HTERT RPE-1 (cell line): ENCODE measurements around the gene CISD3.

Experiments
- in situ Hi-C: fragments of 300-500 bp; cut with MboI; formaldehyde crosslinking; loops from 4 replicates; pipeline ENCODE4 v1.14.3; 2020; ENCODE audit warnings: low sequenced_read_pairs

The CISD3 gene, protein sequence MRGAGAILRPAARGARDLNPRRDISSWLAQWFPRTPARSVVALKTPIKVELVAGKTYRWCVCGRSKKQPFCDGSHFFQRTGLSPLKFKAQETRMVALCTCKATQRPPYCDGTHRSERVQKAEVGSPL

DNA sequence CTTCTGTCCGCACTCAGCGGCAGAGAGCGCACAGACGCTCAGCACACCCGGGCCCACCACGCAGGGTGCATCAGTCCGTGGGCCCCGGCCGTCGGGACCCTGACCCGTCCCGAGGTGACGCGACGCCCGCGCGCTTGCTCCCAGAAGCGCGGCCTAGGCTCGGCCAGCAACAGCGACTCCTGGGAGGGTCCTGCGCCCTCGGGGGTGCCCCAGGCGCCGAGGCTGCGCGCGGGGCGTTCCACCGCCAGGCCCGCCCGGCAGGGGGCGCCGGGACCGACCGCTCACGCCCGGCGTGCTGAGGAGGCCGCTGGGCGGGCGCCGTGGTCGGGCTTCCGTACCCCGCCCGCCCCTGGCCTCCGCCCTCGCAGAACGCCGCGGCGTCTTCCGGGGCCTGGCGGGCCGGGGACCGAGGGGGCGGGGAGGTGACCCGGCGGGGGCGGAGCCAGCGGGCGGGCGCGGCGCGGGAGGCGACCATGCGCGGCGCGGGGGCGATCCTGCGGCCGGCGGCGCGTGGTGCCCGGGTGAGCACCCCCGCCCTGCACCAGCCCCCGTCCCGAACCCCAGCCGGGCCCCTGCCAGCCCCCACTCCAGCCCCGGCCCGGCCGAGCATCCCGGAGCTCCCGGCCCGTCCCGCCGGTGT lies at the start of gene CISD3:
CISD3 (plus strand) TSS at position 456 of the 640 bp plus-strand sequence; CDS start at position 474, 18 bp downstream.
- in situ Hi-C loops: no loop called here

DNA sequence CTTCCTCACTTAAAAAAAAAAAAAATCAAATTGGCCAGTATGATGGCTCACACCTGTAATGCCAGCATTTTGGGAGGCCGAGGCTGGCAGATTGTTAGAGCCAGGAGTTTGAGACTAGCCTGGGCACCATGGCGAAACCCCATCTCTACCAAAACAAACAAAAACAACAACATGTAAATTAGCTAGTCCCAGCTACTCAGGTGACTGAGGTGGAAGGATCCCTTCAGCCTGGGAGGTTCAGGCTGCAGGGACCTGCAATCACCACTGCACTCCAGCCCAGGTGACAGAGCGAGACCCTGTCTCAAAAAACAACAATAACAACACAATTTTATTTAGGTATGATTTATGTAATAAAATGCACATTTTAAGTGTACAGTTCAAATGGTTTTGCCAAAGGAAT lies 49.0 kb upstream of the CISD3 start:
- in situ Hi-C loops: no loop called here

DNA sequence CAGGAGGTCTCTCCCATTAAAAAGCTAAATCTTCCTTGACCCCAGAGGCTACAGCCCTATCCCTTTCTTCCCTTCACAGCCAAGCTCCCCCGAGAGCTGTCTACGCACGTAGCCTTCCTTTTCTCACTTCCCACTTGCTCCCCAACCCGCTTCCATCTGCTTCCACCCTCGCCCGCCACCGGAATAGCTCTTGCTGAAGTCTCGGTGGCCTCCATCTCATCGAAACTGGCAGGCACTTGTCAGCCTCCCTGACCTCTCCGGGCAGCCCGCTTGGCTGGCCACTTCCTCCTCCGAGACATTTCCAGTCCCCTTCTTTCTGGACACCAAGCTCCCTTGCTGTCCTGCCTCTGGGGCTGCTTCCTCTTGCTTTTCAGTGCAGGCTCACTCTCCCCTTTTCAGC lies 44.6 kb upstream of the CISD3 start:
- in situ Hi-C loops: no loop called here

DNA sequence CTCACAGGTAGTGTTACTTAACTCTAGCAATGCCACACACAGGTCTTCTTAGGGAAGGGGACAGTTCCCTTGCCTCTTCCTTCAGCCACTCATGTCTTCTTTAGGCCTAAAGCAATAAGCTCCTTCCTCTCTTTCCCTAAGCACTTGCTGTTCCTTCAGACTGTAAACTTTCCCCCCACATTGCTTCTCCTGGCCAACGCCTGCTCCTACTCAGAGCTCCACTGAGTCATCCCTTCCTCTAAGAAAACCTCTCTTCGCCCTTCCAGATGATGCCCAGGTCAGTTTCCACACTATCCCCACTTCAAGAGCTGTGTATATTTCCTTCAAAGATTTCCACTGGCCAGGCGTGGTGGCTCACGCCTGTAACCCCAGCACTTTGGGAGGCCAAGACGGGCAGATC lies 42.9 kb upstream of the CISD3 start:
- in situ Hi-C loops: no loop called here

DNA sequence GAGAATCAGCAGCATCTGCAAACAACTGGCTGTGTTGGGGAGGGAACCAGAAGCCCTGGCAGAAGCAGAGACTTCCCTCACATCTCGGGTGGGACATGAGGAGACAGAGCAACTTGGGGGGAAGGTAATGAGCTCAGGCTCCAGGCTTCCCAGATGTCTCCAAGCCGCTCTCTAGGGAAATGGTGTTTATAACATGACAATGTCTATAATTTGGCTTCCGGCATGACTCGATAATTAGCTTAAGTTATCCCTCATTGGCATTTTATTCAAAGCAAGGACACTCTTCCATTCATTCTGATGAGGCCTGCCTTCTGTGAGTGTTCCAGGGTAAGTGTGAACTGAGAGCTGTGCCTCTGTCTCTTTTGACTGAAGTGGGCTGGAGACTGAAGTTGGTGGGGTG lies 39.8 kb upstream of the CISD3 start:
- in situ Hi-C loops: no loop called here

DNA sequence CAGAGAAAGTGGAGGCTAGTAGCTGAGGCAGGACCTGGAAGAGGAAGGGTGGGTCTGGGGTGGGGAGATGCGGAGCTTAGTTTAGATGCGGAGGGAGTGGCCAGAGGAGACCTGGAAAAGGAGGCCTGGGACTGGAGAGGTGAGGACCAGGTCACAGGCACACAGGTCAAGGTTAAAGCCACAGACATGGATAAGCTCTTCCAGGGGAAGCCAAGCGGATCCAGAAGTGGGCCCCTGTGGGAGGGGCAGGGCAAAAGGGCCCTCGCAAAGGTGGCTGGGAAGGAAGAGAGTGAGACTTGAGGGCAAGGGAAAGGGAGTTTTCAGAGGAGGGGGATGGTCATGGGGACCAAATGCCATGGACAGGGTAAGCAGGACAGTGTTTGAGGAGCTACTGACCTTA lies 39.0 kb upstream of the CISD3 start:
- in situ Hi-C loops: no loop called here

DNA sequence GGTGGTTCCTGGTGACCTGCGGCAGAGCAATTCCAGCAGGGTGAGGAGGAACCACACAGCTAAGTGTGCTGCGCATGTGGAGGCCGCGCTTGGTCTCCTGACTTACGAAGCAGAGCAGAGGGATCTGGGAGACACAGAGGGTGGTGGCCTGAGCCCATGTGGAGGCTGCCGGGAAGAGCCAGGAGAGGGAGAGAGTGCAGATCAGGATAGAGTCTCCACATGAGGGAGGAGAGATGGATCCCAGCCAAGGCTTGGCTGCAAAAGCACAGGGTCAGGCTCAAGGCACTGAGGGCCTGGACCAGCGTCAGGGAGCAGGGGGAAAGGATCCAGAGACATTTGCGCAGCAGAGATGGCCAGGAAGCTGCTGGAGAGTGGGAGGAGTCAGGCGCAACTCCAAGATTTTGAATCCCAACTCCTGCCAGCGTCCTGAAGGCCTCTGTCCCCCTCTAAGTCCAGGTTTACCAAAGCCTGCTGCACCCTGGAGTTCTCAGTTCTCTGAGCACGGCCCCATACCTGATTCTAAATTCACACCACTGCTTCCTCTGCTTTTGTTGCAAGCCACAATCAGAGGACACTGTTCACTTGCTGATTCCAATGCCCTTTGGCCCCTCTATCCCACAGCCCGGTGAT lies 36.3 kb upstream of the CISD3 start:
- in situ Hi-C loops: no loop called here

DNA sequence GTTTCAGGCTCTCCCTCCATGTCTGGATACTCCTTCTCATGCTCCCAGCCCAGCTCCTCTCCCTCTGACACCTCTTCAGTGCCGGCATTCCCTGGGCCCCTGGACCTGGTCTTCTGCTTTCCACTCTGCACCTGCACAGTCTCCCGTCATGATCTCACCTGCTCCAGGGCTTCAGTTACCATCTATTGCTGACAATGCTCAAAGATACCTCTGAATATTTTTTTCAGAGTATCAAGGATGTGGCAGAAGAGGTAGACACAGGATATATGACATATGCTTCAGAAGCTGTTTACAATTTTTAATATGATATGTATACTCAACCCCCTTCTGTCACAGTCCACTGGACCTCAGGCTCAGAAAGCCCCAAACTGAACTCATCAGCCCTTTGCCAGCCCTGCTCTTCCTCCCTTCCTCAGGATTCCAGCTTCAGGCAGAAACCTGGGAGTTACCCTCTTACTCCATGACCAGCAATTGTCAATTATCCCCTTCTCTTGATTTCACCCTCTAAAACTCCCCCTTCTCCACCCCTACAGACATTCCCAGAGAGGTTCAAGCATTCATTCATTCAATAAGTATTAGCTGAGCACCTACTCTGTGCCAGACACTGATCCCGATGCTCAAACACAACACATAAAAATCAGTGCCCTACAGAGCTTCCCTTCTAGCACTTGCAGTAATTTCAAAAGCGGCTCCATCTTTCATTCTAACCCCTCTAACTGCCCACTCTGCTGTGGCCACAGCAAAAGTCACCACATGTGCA lies 32.9 kb upstream of the CISD3 start:
- in situ Hi-C loops: no loop called here

DNA sequence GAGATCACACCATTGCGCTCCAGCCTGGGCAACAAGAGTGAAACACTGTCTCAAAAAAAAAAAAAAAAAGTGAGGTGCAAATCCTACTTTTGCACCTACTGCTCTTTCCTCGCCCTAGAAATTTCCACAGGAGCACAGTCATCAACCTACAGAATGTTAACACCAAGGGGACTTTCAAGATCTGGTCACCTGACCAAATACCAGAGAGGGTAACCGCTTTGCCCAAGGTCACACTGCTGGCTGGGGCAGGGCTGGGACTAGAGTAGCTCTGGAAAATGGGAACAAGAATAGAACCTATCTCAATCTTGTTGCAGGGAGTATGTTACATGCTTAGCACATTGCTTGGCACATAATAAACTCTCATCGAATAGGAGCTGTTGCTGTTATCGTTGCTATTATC lies 31.4 kb upstream of the CISD3 start:
- in situ Hi-C loops: no loop called here

DNA sequence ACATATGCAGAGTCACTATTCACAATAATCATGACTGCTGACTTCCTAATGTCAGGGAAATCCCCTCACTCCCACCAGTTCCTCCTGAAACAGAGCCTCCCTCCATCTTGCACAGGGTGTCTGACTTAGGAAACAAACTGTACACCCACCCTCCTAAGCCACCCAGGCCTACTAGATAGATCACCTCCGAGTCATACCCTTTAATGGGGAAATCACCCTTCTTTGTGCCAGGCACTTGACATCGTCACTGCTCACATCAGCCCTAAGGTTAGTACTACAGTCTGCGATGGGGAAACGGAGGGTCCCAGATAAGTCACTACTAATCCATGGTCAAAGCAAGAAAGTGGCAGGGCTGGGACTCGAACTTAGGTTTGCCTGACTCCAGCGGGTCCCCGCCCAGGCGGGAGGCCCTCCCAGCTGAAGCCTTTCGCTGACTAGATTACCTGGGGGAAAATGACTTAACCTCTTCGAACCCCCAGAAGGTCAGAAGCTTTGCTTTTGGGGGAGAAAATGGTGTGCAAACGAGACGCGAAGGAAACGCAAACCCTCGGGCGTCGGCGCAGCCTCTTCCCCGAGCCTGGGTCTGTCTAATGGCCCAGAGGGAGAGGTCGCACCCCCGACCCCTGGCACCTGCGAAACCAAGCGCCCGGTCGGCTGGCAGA lies 28.5 kb upstream of the CISD3 start:
- in situ Hi-C loops: no loop called here

DNA sequence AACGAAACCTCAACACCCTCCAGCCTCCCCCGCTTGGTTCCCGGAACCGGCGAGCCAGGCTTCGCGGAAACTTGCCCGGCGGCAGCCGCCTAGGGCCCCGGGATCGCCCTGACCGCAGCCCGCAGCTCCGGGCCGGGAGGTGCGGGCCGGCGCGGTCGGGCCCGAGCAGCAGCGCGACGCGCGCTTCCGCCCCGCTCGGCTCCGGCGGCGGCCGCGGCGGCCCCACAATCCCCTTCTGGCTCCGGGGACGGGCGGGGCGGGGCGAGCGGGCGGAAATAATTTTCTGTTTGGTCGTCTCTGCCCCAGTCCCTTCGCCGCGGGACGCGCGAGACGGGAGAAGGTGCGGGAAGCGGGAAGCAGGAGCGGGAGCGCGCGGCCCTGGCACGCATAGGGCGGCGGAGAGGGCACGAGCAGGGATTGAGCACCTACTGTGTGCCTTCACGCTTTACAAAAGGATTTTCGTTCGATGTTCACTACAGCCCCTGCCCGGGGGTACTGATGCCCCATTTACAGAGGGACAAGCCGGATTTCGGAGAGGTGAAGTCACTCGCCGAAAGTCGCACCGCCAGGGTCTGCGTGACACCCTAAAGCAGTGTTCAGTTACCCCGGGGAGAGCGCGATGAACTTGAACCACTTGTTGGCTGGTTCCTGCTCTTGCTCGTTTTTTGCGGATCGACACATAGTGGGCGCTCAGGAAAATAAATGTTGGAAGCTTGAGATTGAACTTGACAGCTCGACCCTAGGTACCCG lies 27.8 kb upstream of the CISD3 start:
- in situ Hi-C loops: no loop called here

DNA sequence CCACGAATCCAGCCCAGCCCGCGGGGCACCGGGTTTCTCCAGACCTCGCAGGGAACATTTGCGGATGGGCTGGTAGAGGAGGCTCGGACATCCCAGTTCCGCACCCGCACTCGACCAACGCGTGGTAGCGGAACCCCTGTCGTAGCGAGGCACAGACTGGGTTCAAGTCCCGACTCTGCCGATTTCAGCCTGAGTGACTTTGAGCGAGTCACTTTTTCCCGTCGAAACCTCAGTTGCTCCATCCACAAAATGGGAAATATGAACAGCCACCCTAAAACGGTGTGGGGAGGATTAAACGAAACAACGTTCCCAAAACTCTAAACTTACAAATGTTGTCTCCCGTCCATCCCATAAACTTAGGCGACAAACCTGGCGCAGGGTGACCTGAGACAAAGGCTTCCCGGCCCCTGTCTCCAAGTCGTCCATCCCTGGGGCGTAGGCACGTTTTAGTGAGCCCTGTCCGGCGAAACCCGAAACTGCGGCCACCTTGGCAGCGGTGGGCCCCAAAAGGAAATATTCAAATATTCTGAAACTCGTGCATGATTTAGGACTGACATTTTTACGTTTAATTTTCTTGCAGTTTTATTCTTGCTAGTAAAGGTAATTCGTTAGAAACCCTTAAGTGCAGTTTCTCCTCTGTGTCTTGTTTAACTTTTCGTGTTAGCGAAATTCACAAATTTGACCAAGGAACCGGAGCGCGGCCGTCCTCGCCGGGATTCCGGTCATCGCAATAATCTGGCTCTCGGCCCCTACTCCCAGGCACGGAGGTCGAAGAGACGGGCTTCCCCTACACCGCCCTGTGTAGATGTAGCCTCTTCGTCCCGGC lies 27.0 kb upstream of the CISD3 start:
- in situ Hi-C loops: no loop called here

DNA sequence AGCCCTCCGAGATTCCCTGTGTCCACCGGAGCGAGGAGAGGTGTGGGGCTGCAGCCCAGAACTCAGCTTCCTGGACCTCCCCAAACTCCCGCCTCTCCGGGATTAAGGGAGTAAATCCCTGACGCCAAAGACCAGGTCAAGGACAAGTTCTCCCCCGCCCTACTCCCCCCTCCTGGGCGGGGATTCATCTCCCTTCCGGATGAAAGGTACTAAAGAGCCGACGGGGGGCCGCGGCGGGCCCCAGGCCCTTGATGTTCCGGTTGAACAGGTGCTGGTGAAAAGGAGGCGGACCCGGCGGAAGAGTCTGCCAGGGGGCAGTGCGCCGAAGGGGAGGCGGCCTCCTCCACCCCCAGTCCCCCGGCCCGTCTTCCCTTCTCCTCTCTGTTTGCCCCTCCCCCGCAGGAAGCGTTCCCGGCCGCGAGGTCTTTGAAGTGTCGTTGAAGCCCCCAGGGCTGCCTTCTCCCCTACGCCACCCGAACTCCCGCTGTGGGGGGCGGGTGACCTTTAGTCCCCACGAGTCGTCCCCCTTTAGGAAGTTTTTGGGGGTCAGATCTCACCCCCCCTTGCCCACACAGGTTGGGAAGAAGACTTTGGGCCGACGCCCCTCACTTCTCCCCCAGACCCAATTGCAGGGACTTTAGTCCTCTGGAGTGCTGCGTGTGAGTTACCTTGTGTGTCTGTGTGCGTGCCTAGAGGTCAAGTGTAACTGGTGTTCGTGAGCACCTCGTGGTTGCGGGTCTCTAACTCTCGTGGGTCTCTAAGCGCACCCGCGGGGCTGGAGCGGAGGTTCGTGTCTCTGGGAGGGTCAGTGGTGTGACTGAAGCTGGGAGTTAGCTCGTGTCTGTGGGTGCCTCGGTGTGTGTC lies 26.2 kb upstream of the CISD3 start:
- in situ Hi-C loops: no loop called here

DNA sequence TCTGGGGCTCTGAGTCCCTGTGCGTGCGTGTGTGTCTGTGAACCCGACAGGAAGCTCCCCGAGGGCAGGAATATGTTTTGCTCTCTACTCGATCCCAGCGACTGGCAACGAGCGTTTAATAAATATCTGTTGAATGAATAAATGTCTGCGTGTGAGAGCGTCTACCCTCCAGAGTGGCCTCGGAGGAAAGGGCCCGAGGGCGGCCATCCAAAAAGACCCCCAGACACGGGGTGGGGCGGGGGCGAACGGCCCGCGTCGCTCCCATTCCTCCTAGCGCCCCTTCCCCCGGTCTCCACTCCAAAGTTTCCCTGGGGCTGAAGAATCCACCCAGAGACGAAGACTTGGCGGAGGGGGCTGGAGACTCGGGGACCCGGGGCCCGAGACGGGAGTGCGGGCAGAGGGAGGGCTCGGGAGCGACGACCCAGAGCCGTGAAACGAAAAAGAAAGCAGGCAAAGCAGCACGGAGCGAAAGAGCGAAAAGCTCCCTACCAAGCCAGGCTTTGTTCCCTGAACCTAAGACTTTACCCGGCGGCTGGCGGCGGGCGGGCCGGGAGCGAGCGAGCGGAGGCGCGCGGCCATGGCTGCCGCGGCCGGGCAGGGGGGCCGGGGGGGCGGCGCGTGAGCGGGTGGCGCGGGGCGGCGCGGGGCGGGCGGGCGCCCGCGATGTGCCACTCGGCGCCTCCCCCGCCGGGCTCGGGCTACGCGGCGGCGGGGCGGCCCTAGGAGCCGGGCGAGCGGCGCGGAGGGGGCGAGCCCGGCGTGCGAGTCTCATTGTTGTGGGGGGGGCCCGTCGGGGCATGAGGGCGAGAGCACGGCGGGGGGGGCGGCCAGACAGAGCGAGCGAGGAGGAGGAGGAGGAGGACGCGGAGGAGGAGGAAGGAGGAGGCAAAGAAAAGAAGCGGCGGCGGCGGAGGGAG lies 25.3 kb upstream of the CISD3 start, which contains the start of gene MLLT6:
MLLT6 (plus strand) TSS at position 668 of the 917 bp plus-strand sequence. CDS start 360 bp downstream, outside the sequence.
- in situ Hi-C loops: no loop called here

DNA sequence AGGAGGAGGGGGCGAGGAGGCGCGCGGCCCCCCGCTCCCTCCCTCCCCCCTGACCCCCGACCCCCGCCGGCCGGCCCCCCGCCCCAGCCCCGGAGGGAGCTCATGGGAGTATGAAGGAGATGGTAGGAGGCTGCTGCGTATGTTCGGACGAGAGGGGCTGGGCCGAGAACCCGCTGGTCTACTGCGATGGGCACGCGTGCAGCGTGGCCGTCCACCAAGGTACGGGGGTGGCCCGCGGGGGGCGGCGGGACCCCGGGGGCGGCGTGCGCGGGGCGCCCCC lies 24.7 kb upstream of the CISD3 start:
- in situ Hi-C loops: no loop called here

DNA sequence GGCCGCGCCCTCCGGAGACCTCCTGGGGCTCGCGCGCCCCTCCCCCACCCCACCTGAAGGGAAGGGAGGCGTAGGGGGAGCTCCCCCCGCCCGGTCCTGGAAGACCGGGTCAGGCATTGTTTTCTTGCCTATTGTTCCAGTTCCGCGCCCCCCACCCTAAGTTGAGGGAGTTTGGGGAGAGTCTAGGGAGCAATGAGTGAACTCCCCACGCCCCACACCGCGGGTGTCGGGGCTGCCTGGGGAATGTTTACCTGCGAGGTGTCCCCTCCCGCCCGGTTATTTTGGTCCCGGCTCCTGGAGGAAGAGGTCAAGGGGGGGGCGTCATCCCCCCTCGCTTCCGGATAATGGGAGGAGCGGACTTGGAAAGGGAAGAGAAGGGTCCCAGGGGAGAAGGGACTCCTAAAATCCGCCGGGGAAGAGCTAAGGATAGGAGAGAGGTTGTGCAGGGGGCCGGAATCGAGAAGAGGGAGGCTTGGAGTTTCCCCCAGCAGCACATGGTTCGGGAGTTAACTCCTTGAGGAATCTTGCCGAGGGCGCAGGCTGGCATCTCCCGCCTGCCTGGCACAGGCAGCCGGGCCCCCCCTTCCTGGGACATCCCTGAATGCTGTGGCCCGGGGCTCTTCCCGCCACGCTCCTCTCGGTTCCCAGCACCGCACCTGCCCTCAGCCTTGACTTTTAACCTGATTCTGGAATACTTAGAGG lies 24.2 kb upstream of the CISD3 start:
- in situ Hi-C loops: no loop called here

DNA sequence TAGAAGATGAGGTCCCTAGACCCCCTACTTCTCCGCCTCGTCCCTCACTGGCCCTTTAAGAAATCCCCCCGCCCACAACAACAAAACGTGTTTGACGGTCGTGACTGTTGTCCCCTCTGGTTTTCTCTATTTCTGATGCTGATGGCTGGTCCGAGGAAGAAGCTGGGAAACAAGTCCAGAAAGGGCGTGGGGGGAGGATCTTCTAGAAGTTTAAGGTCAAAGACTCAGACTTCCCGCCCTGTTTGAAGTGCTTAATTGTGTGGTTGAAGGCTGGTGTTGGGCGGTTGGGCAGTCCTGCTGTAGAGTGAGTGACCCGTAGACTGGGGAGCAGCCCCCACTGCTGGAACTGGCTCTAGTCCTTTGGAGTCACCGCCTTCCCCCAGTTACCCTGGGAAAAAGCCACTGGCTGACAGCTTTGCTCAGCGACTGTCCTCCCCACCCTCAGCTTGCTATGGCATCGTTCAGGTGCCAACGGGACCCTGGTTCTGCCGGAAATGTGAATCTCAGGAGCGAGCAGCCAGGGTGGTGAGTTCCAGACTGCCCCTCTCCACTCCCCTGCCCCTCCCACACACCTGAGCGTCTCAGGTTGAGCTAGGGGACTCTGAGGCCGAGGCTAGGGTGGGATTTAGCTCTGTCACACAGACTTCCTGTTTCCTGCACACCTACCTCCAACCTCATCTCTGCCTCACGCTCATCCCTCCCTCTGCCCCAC lies 23.5 kb upstream of the CISD3 start:
- in situ Hi-C loops: no loop called here
